ENCODE data around the gene ZNF773.

DNA sequence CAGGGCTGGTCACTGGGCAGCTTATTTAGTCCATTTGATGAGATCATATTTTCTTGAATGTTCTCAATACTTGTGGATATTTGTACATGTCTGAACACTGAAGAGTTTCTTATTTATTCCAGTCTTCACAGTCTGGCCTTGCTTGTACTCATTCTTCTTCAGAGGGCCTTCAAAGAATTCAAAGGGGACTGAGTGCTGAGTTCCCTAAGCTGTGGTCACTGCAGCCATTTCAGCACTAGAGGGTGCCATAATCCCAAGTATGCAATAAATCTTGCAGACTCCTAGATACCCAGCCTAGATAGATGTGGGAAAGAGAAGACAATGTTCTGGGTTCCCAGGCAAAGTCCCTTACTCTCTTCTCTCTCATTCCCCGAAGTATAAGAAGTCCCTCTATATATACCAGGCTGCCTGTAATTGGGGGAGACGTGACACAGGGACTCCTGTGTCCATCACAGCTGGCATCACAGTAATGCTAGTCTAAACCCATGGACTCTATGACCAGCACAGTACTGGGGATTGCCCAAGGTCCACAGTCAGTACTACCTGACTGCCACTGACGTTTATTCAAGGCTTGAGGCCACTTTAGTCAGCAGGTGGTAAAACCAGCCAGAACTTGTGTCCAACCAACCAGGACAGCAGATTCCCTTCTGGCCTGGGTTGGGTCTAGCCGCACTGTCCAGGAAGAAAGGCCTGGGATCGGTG is 33.9 kb upstream of the ZNF773 start:
- TF ChIP-seq, protein P1, sequence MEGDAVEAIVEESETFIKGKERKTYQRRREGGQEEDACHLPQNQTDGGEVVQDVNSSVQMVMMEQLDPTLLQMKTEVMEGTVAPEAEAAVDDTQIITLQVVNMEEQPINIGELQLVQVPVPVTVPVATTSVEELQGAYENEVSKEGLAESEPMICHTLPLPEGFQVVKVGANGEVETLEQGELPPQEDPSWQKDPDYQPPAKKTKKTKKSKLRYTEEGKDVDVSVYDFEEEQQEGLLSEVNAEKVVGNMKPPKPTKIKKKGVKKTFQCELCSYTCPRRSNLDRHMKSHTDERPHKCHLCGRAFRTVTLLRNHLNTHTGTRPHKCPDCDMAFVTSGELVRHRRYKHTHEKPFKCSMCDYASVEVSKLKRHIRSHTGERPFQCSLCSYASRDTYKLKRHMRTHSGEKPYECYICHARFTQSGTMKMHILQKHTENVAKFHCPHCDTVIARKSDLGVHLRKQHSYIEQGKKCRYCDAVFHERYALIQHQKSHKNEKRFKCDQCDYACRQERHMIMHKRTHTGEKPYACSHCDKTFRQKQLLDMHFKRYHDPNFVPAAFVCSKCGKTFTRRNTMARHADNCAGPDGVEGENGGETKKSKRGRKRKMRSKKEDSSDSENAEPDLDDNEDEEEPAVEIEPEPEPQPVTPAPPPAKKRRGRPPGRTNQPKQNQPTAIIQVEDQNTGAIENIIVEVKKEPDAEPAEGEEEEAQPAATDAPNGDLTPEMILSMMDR (IDR thresholded peaks at IDR 0.05): peak in 11 of 12 donors; percentile 20 to 54 (median 37)
- TF ChIP-seq POLR2A (IDR thresholded peaks at IDR 0.05): no peak

Measured in heart left ventricle (tissue), 13 donors.